ENCODE results near the gene LMOD1. TPM values are rescaled to one million over a fixed set of nuclear protein-coding genes. Genes with fewer than 3 reads are reported as not detected.

The LMOD1 gene
- total and polyA plus RNA-seq, 2 donors (not counting 1 experiment from before 2014, with no cell fraction given), result not detected

DNA sequence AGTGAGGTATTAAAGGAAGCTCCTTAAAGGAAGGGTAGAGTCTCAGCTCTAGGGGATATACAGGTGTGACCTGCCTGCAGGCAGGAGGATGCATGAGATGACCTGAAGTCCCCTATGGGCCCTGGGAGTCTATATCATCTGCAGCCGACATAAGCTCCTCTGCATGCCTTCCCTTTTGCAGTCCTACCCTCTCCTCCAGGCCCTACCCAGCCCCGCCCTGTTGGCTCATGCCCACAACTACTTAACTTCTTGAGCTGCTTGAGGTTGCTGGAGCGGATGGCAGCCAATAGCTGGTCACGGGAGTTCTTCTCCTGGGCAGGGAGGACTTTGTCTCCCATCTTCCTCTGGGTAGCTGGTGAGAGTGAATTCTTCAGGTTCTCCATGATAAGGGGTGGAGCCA lies 47.4 kb downstream of the LMOD1 start:
- Histone ChIP-seq H3K27ac (ENCODE audit: low read length in 2 of 2) (no peak overlapping the region), H3K79me2 (ENCODE audit: control insufficient read depth, insufficient read depth, low read length) (no peaks in the 10 kb centered on the region), H3K4me2 (replicated peaks; ENCODE audit: low read depth, low read length, poor library complexity, severe bottlenecking) (no peak overlapping the region), H2AFZ (ENCODE audit: insufficient read depth, low read depth, low read length, poor library complexity, severe bottlenecking) (no peak overlapping the region), H3K27me3 (replicated peaks in 1 of 4; ENCODE audit: control extremely low read depth in 1 of 4, control insufficient read depth in 3 of 4, insufficient read depth in 4 of 4, low read length in 3 of 4) (no peaks in the 10 kb centered on the region), H4K20me1 (ENCODE audit: control insufficient read depth, insufficient read depth, low read length, poor library complexity, severe bottlenecking) (no peaks in the 10 kb centered on the region), H3K4me1 (ENCODE audit: control insufficient read depth in 2 of 2, insufficient read depth in 2 of 2, low read length in 2 of 2) (peaks cover 0 to 4% of the 10 kb centered on the region in 2 donors), H3K4me3 (ENCODE audit: control extremely low read depth in 1 of 5, extremely low read depth in 1 of 5, insufficient read depth in 1 of 5, low read depth in 2 of 5, low read length in 4 of 5) (no peak overlapping the region), H3K9me3 (ENCODE audit: control extremely low read depth in 1 of 3, control insufficient read depth in 2 of 3, insufficient read depth in 1 of 3, low read length in 2 of 3) (no peaks in the 10 kb centered on the region), H3K36me3 (replicated peaks in 1 of 2; ENCODE audit: control extremely low read depth in 1 of 2, control insufficient read depth in 1 of 2, extremely low read depth in 1 of 2, insufficient read depth in 2 of 2, low read length in 1 of 2) (no peaks in the 10 kb centered on the region), H3K9ac (ENCODE audit: low read length) (no peak overlapping the region)
- no peak for DNase-seq
- H3K27ac Mint-ChIP-seq, result no peak overlapping the region
- CTCF ChIA-PET, result interaction anchor here (0.7 kb wide), 1 partner anchor 15 kb away, joined by 3 read pairs; no protein-coding TSS in a partner anchor
- 100% methylated on average over 2 of the region's 4 CpGs for whole genome bisulfite sequencing (ENCODE audit: insufficient coverage)
- H3K27me3 Mint-ChIP-seq, result peaks cover 20% of the 10 kb centered on the region
- POLR2A ChIA-PET, result interaction anchor here (0.5 kb wide), 1 partner anchor 63 kb away, joined by 6 read pairs; no protein-coding TSS in a partner anchor
- no peak for ATAC-seq (ENCODE audit: low read depth)
- intact Hi-C loops (cut with micrococcal nuclease), result no loop called here
- no peak overlapping the region for H3K4me3 Mint-ChIP-seq
- H3K9me3 Mint-ChIP-seq (ENCODE audit: insufficient read depth), result no peaks in the 10 kb centered on the region
- TF ChIP-seq, protein P1, sequence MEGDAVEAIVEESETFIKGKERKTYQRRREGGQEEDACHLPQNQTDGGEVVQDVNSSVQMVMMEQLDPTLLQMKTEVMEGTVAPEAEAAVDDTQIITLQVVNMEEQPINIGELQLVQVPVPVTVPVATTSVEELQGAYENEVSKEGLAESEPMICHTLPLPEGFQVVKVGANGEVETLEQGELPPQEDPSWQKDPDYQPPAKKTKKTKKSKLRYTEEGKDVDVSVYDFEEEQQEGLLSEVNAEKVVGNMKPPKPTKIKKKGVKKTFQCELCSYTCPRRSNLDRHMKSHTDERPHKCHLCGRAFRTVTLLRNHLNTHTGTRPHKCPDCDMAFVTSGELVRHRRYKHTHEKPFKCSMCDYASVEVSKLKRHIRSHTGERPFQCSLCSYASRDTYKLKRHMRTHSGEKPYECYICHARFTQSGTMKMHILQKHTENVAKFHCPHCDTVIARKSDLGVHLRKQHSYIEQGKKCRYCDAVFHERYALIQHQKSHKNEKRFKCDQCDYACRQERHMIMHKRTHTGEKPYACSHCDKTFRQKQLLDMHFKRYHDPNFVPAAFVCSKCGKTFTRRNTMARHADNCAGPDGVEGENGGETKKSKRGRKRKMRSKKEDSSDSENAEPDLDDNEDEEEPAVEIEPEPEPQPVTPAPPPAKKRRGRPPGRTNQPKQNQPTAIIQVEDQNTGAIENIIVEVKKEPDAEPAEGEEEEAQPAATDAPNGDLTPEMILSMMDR (IDR thresholded peaks at IDR 0.05), result no peak
- no peak for TF ChIP-seq EZH2 (IDR thresholded peaks at IDR 0.05; ENCODE audit: borderline replicate concordance, insufficient read depth, low read depth, low read length, poor library complexity, severe bottlenecking)
- peaks cover 5% of the 10 kb centered on the region for H3K4me1 Mint-ChIP-seq

DNA sequence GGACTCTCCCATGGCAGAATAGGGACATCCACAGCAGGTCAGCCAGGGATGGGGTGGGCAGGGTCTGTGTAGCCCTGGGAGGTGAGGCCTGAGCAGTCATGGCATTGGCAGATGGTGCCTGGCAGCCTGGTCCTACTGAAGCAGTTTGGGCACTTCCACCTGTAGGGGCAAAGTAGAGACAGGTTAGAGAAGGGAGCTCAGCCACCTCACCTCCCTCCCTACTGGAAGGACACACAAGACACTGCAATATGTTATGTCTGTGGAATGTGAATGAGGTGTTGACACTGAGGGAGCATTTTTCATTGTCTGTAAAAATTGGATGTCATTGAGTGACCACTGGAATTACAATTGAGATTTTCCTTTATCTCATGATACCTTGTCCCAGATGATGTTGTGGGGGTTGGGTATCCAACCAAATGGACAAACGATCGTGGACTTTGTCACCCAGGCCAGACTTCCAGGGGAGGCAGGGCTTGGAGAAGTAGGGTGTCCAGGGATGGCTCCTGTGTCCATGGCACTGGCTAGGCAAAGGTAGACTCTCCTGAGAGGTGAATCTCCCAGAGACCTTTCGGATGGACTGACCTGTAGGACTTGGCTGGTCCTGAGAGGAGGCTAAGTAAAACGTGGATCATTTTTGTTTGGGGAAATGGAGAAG lies 48.0 kb downstream of the LMOD1 start:
- Histone ChIP-seq H3K79me2 (ENCODE audit: control insufficient read depth, insufficient read depth, low read length) (no peaks in the 10 kb centered on the region), H3K9ac (ENCODE audit: low read length) (no peak overlapping the region), H4K20me1 (ENCODE audit: control insufficient read depth, insufficient read depth, low read length, poor library complexity, severe bottlenecking) (no peaks in the 10 kb centered on the region), H3K27me3 (replicated peaks in 1 of 4; ENCODE audit: control extremely low read depth in 1 of 4, control insufficient read depth in 3 of 4, insufficient read depth in 4 of 4, low read length in 3 of 4) (peaks cover 0 to 3% (median 0%) of the 10 kb centered on the region in 4 experiments), H3K4me2 (replicated peaks; ENCODE audit: low read depth, low read length, poor library complexity, severe bottlenecking) (no peak overlapping the region), H3K27ac (ENCODE audit: low read length in 2 of 2) (no peak overlapping the region), H3K36me3 (replicated peaks in 1 of 2; ENCODE audit: control extremely low read depth in 1 of 2, control insufficient read depth in 1 of 2, extremely low read depth in 1 of 2, insufficient read depth in 2 of 2, low read length in 1 of 2) (no peaks in the 10 kb centered on the region), H3K4me3 (ENCODE audit: control extremely low read depth in 1 of 5, extremely low read depth in 1 of 5, insufficient read depth in 1 of 5, low read depth in 2 of 5, low read length in 4 of 5) (no peak overlapping the region), H2AFZ (ENCODE audit: insufficient read depth, low read depth, low read length, poor library complexity, severe bottlenecking) (no peak overlapping the region), H3K9me3 (ENCODE audit: control extremely low read depth in 1 of 3, control insufficient read depth in 2 of 3, insufficient read depth in 1 of 3, low read length in 2 of 3) (no peaks in the 10 kb centered on the region), H3K4me1 (ENCODE audit: control insufficient read depth in 2 of 2, insufficient read depth in 2 of 2, low read length in 2 of 2) (peaks cover 0 to 4% of the 10 kb centered on the region in 2 donors)
- CTCF ChIA-PET, result interaction anchor here (5.5 kb wide), 1 partner anchor 74 kb away, joined by 51 read pairs; no protein-coding TSS in a partner anchor
- Mint-ChIP-seq H3K27ac (no peak overlapping the region), H3K4me1 (peaks cover 5% of the 10 kb centered on the region), H3K27me3 (peaks cover 23% of the 10 kb centered on the region), H3K9me3 (ENCODE audit: insufficient read depth) (no peaks in the 10 kb centered on the region), H3K4me3 (no peak overlapping the region)
- no peak for TF ChIP-seq EZH2 (IDR thresholded peaks at IDR 0.05; ENCODE audit: borderline replicate concordance, insufficient read depth, low read depth, low read length, poor library complexity, severe bottlenecking)
- TF ChIP-seq, protein P1 (IDR thresholded peaks at IDR 0.05), result no peak
- no peak for DNase-seq
- intact Hi-C loops (cut with micrococcal nuclease), result no loop called here
- 81% methylated on average over 3 of the region's 4 CpGs for WGBS (ENCODE audit: insufficient coverage)
- no peak for ATAC-seq (ENCODE audit: low read depth)
- POLR2A ChIA-PET, result interaction anchor here (0.5 kb wide), 1 partner anchor 63 kb away, joined by 6 read pairs; no protein-coding TSS in a partner anchor

All from B cell (primary cell).